ENCODE measurements around the gene CHRNA10. TPM values are rescaled to one million over a fixed set of nuclear protein-coding genes. Genes with fewer than 3 reads are reported as not detected.
"Not testable (repeated sequence)": the region's sequence is repeated elsewhere in the genome, so short reads cannot be mapped to it uniquely, and the experiment has no call there.

CHRNA10 gene
- total and polyA plus RNA-seq, 2 donors (not counting 1 experiment from before 2014, with no cell fraction given), result 2.1 to 4.0 TPM

DNA sequence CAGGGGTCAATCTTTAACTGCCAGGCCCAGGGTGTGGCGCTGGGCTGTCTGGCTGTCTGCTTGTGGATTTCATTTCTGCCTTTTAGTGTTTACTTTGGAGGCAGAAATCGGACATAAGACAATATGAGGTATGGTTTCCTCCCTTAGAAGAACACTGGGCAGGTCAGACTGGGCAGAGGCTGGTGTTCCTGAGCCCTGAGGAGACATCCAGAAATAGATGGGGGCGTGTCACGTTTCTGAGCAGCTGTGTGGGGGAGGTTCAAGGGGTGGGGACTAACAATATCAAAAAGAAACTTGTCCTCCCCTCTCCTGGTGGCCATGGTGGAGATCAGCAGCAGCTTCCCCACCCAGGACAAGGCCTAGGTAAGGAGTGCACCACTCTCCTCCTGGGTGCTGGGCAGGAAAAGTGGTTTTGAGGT is 26.4 kb downstream of the CHRNA10 start, which contains the start of gene ART1:
ART1 (plus strand) TSS at position 312 of the 419 bp plus-strand sequence. CDS start 14,086 bp downstream, outside the sequence.
- Mint-ChIP-seq H3K4me3 (no peak within 1 kb of the TSS), H3K4me1 (peaks cover 10% of the 10 kb centered on the region), H3K27ac (no peak within 1 kb of the TSS), H3K27me3 (peaks cover 61% of the 10 kb centered on the region), H3K9me3 (ENCODE audit: insufficient read depth) (no peaks in the 10 kb centered on the region)
- Histone ChIP-seq H3K9ac (ENCODE audit: low read length) (no peak within 1 kb of the TSS), H3K79me2 (ENCODE audit: control insufficient read depth, insufficient read depth, low read length) (no peaks in the 10 kb centered on the region), H3K27ac (ENCODE audit: low read length in 2 of 2) (no peak within 1 kb of the TSS), H2AFZ (ENCODE audit: insufficient read depth, low read depth, low read length, poor library complexity, severe bottlenecking) (no peak within 1 kb of the TSS), H3K4me1 (ENCODE audit: control insufficient read depth in 2 of 2, insufficient read depth in 2 of 2, low read length in 2 of 2) (peaks cover 10 to 14% of the 10 kb centered on the region in 2 donors), H3K27me3 (replicated peaks in 1 of 4; ENCODE audit: control extremely low read depth in 1 of 4, control insufficient read depth in 3 of 4, insufficient read depth in 4 of 4, low read length in 3 of 4) (peaks cover 0 to 40% (median 13%) of the 10 kb centered on the region in 4 experiments), H3K36me3 (replicated peaks in 1 of 2; ENCODE audit: control extremely low read depth in 1 of 2, control insufficient read depth in 1 of 2, extremely low read depth in 1 of 2, insufficient read depth in 2 of 2, low read length in 1 of 2) (no peaks in the 10 kb centered on the region), H3K4me3 (ENCODE audit: control extremely low read depth in 1 of 5, extremely low read depth in 1 of 5, insufficient read depth in 1 of 5, low read depth in 2 of 5, low read length in 4 of 5) (no peak within 1 kb of the TSS), H3K4me2 (replicated peaks; ENCODE audit: low read depth, low read length, poor library complexity, severe bottlenecking) (no peak within 1 kb of the TSS), H4K20me1 (ENCODE audit: control insufficient read depth, insufficient read depth, low read length, poor library complexity, severe bottlenecking) (no peaks in the 10 kb centered on the region), H3K9me3 (ENCODE audit: control extremely low read depth in 1 of 3, control insufficient read depth in 2 of 3, insufficient read depth in 1 of 3, low read length in 2 of 3) (peaks cover 0 to 12% (median 0%) of the 10 kb centered on the region in 3 donors)
- DNase-seq (no peak), ATAC-seq (ENCODE audit: low read depth) (no peak)
- CTCF ChIA-PET, result no interaction called here
- 86% methylated on average over 2 of the region's 4 CpGs for WGBS (ENCODE audit: insufficient coverage)
- intact Hi-C loops (cut with micrococcal nuclease), result no loop called here
- POLR2A ChIA-PET, result no interaction called here
- TF ChIP-seq, protein P1, sequence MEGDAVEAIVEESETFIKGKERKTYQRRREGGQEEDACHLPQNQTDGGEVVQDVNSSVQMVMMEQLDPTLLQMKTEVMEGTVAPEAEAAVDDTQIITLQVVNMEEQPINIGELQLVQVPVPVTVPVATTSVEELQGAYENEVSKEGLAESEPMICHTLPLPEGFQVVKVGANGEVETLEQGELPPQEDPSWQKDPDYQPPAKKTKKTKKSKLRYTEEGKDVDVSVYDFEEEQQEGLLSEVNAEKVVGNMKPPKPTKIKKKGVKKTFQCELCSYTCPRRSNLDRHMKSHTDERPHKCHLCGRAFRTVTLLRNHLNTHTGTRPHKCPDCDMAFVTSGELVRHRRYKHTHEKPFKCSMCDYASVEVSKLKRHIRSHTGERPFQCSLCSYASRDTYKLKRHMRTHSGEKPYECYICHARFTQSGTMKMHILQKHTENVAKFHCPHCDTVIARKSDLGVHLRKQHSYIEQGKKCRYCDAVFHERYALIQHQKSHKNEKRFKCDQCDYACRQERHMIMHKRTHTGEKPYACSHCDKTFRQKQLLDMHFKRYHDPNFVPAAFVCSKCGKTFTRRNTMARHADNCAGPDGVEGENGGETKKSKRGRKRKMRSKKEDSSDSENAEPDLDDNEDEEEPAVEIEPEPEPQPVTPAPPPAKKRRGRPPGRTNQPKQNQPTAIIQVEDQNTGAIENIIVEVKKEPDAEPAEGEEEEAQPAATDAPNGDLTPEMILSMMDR (IDR thresholded peaks at IDR 0.05), result no peak
- no peak for TF ChIP-seq EZH2 (IDR thresholded peaks at IDR 0.05; ENCODE audit: borderline replicate concordance, insufficient read depth, low read depth, low read length, poor library complexity, severe bottlenecking)

DNA sequence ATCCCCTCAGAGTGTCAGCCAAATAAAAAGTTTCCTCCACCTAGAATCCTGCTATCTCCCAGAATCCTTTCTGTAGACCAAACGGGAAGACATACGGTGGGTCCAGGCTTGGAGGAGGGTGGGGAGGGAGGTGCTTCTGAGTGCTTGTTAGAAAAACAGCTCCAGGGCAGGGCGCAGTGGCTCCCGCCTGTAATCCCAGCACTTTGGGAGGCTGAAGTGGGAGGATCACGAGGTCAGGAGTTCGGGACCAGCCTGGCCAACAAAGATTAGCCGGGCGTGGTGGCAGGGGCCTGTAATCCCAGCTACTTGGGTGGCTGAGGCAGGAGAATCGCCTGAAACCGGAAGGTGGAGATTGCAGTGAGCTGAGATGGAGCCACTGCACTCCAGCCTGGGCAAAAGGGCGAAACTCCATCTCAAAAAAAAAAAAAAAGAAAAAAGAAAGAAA is 28.1 kb downstream of the CHRNA10 start:
- Histone ChIP-seq H3K9me3 (ENCODE audit: control extremely low read depth in 1 of 3, control insufficient read depth in 2 of 3, insufficient read depth in 1 of 3, low read length in 2 of 3) (peaks cover 0 to 12% (median 0%) of the 10 kb centered on the region in 3 donors), H2AFZ (ENCODE audit: insufficient read depth, low read depth, low read length, poor library complexity, severe bottlenecking) (peak overlapping the region; percentile 81), H3K4me3 (ENCODE audit: control extremely low read depth in 1 of 5, extremely low read depth in 1 of 5, insufficient read depth in 1 of 5, low read depth in 2 of 5, low read length in 4 of 5) (peak overlapping the region in 1 of 5 experiments; percentile 65), H3K27me3 (replicated peaks in 1 of 4; ENCODE audit: control extremely low read depth in 1 of 4, control insufficient read depth in 3 of 4, insufficient read depth in 4 of 4, low read length in 3 of 4) (peaks cover 0 to 40% (median 13%) of the 10 kb centered on the region in 4 experiments), H3K4me1 (ENCODE audit: control insufficient read depth in 2 of 2, insufficient read depth in 2 of 2, low read length in 2 of 2) (peaks cover 10 to 14% of the 10 kb centered on the region in 2 donors), H3K4me2 (replicated peaks; ENCODE audit: low read depth, low read length, poor library complexity, severe bottlenecking) (peak overlapping the region; percentile 93), H3K9ac (ENCODE audit: low read length) (peak overlapping the region; percentile 68)
- POLR2A ChIA-PET; H3K79me2 ChIP-seq (ENCODE audit: control insufficient read depth, insufficient read depth, low read length); H3K27ac Mint-ChIP-seq; CTCF ChIA-PET; ATAC-seq (ENCODE audit: low read depth); intact Hi-C loops (cut with micrococcal nuclease); H3K9me3 Mint-ChIP-seq (ENCODE audit: insufficient read depth); H4K20me1 ChIP-seq (ENCODE audit: control insufficient read depth, insufficient read depth, low read length, poor library complexity, severe bottlenecking); H3K36me3 ChIP-seq (replicated peaks in 1 of 2; ENCODE audit: control extremely low read depth in 1 of 2, control insufficient read depth in 1 of 2, extremely low read depth in 1 of 2, insufficient read depth in 2 of 2, low read length in 1 of 2); H3K27ac ChIP-seq (ENCODE audit: low read length in 2 of 2); DNase-seq; H3K4me1 Mint-ChIP-seq: not testable (repeated sequence)
- 62% methylated on average over 8 of the region's 11 CpGs for WGBS (ENCODE audit: insufficient coverage)
- peak overlapping the region; percentile 81 for H3K4me3 Mint-ChIP-seq
- peaks cover 62% of the 10 kb centered on the region for H3K27me3 Mint-ChIP-seq

Measured in B cell (primary cell).